Activated CD4-positive, alpha-beta T cell treated with anti-CD3 and anti-CD28 coated beads, Interleukin-2, amount 50 U/mL, for 4 hours (primary cell): ENCODE data around the gene TYROBP.

Experiments used
- DNase-seq, 2 experiments: peaks; one replicate each; pipeline ENCODE4 v3.0.0-alpha.2; 2020

The TYROBP gene

DNA sequence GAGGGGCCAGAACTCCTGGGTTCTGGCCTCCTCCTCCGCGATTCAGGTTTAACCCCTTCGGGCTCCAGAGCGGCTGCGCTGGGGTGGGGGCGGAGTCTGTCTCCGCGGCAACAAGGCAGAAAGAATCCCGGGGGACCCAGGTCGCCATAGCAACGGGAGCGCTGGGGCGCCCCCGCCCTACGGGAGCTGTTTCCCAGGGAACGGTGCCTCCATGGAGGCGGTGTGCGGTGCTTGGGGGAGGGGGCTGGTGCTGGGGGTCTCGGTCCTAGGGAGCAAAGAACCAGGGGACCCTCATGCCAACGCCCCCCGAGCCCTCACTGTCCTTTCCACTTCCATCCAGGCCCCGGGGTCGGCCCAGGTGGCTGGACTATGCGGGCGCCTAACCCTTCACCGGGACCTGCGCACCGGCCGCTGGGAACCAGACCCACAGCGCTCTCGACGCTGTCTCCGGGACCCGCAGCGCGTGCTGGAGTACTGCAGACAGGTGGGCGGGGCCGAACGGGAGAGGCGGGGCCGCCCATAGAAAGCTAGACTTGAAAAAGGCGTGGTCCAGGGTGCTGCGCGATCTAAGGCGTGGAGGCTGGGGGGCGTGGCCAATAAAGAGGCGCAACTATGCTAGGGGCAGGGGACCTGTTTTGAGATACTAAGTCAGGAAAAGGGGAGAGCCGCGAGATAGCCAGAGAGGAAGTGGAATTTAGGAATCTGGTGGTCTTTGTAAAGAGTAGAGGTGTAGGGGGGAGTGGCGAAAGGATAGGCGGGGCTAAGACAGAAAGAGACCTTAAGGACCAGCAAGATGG is 38.6 kb downstream of the TYROBP start:
- DNase-seq: peak; percentile 73 to 78

GRCh38 chr19:35868823-35869326 is 39.2 kb downstream of the TYROBP start:
- DNase-seq: no peak

DNA sequence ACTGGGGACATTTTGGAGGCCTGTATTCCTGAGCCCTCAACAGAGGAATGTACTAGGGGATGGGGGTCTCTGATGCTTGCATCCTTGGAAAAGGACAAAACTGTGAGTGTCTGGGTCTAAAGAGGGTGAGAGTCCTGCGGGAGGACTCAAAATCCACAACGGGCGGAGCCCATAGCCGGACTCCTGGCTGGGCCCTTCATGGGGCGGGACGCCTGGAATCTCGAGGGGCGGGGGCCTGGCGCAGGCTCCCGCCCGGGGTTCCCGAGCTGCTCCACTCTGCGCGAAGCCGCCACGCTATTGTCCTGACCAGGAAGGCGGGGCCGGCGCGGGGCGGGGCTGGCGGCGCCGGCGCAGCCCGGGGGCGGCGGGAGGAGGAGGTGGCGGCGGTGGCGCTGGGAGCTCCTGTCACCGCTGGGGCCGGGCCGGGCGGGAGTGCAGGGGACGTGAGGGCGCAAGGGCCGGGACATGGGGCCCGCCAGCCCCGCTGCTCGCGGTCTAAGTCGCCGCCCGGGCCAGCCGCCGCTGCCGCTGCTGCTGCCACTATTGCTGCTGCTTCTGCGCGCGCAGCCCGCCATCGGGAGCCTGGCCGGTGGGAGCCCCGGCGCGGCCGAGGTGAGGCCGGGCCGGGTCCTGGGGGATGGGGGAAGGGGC is 39.8 kb downstream of the TYROBP start, which contains the start of gene APLP1:
Gene APLP1 (plus strand): TSS at position 403 of the 651 bp plus-strand sequence. CDS start 63 bp downstream, at position 466.
- peak; percentile 63 to 66 for DNase-seq

DNA sequence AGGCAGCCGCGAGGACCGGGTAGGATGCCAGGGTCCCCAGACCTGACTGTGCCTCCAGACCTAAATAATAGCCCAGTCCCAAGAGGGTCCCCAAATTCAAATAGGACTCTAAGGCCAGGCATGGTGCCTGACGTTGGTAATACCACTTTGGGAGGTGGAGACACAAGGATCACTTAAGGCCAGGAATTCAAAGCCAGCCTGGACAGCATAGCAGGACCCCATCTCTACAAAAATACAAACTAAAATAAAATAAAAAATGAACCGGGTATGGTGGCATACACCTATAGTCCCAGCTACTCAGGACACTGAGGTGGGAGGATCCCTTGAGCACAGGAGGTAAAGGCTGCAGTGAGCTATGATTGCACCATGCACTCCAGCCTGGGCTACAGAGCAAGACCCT is 45.1 kb downstream of the TYROBP start:
- no peak for DNase-seq

DNA sequence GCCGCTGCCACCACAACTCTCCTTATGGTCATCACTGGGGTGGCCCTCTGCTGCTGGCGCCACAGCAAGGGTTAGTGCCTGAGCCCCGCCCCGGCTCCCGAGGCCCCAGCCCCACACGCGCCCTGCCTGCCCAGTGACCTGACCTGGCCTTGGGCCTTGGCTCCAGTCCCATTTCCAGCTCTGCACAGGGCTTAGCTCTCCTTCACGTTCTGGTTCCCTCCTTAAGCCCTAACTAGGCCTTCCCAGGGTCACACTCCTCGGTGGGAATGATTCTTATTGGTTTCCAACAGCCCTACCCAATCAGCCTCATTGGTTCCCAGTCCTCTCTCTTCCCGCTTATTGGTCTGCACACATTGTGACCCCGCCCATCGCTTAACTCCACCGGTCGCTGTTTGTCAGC is 45.6 kb downstream of the TYROBP start:
- DNase-seq: no peak

- no peak for DNase-seq
Observed at GRCh38 chr19:35861640-35862160, 46.4 kb downstream of the TYROBP start.

- DNase-seq: no peak
Observed at GRCh38 chr19:35860818-35861639, 47.1 kb downstream of the TYROBP start.

- no peak for DNase-seq
Observed at GRCh38 chr19:35860436-35860817, 47.7 kb downstream of the TYROBP start.

DNA sequence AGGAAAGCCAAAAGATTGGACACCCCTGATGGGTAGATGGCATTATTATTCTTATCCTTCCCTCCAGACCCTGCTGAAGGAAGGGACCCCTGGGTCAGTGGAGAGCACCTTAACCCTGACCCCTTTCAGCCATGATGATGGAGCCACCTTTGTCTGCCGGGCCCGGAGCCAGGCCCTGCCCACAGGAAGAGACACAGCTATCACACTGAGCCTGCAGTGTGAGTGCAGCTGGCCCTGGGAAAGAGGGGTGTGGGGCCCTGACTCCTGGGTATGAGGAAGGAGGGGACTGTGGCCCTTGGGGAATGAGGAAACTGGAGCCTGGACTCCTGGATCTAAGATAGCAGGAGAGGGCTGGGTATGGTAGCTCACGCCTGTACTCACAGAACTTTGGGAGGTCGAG is 48.7 kb downstream of the TYROBP start:
- DNase-seq: no peak

DNA sequence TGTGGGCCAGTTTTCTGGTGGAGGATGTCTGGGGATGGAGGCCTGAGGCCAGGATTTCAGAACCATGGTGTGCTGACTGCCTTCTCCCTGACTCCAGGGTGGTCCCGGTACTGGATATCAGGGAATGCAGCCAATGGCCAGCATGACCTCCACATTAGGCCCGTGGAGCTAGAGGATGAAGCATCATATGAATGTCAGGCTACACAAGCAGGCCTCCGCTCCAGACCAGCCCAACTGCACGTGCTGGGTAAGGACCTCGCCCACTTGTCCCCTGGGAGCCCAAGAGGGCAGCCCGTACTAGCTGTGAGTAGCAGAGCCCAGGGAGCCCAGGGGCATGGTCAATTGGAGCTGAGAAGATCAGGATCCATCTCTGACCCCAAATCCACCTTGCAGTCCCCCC is 49.8 kb downstream of the TYROBP start:
- DNase-seq: no peak

DNA sequence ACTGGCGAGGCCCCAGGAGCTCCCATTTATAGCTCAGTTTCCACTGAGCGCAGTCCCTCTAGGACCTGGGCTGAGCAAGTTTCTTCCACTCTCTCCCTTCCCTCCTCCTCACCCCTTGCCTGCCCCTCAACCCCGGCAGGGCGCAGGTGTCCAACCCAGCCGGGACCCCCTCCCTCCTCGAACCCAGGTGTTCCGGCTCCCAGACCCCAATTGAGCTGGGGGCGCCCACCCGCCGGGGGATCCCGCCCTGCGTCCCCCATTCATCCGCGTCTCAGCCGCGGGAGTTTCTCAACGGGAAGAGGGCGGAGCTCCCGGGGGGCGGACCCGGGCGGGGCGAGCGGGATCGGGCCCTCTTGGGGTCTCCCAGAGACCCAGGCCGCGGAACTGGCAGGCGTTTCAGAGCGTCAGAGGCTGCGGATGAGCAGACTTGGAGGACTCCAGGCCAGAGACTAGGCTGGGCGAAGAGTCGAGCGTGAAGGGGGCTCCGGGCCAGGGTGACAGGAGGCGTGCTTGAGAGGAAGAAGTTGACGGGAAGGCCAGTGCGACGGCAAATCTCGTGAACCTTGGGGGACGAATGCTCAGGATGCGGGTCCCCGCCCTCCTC is 51.4 kb downstream of the TYROBP start, which contains the start of gene KIRREL2:
Gene KIRREL2 (plus strand): TSS at position 366 of the 604 bp plus-strand sequence. CDS start 209 bp downstream, at position 575.
- no peak for DNase-seq
